Measurements from ENCODE around the gene PPIL6. TPM values are rescaled to one million over a fixed set of nuclear protein-coding genes. Genes with fewer than 3 reads are reported as not detected.

The PPIL6 gene
- total RNA-seq, 1 experiment from 2014 or later, result 0.61 TPM

DNA sequence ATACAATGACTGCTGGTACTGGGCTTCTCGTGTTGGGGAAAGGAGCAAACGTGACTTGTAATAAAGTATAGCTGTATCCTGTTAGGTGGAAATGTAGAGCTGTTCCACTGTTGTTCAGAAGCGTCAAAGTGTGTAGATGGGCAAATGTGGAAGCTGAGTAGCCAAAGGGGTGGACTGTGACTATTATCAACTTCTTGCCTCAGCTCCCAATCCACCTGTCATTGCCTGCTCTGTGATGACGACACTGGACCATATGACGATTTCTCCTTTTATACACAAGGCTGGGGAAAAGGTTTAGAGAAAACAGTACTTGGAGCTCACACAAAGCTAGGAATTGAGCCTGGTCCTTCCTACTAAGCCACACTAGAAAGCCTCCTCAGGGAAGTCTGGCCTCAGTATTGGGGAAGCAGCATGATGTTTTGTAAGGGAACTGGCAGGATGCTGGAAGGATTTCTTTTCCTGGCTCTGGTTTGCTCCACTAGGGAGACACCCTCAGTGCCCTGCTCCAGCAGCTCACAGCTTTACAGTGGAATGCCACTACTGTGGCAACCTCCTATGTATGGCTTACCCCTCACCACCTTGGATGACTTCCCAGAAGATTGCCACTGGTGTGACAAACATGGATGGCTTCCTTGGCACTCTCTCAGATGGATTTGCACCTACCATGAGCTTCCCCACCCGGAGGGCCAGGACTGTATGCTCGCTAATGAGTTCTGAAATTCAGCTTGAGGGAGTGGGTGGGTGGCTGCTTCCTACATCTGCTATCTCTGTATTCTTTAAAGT lies 78.1 kb downstream of the PPIL6 start:
- Mint-ChIP-seq H3K4me3 (no peak overlapping the region), H3K27ac (no peak overlapping the region), H3K36me3 (peaks cover 87% of the 10 kb centered on the region), H3K4me1 (no peaks in the 10 kb centered on the region), H3K9me3 (peaks cover 34% of the 10 kb centered on the region), H3K27me3 (ENCODE audit: low read depth) (no peaks in the 10 kb centered on the region)
- ChIA-PET CTCF (no interaction called here), POLR2A (no interaction called here)
- ATAC-seq (no peak), DNase-seq (ENCODE audit: low spot score) (no peak)
- TF ChIP-seq, protein P1, sequence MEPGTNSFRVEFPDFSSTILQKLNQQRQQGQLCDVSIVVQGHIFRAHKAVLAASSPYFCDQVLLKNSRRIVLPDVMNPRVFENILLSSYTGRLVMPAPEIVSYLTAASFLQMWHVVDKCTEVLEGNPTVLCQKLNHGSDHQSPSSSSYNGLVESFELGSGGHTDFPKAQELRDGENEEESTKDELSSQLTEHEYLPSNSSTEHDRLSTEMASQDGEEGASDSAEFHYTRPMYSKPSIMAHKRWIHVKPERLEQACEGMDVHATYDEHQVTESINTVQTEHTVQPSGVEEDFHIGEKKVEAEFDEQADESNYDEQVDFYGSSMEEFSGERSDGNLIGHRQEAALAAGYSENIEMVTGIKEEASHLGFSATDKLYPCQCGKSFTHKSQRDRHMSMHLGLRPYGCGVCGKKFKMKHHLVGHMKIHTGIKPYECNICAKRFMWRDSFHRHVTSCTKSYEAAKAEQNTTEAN (CRISPR knock-in tag; IDR thresholded peaks at IDR 0.05), result no peak

DNA sequence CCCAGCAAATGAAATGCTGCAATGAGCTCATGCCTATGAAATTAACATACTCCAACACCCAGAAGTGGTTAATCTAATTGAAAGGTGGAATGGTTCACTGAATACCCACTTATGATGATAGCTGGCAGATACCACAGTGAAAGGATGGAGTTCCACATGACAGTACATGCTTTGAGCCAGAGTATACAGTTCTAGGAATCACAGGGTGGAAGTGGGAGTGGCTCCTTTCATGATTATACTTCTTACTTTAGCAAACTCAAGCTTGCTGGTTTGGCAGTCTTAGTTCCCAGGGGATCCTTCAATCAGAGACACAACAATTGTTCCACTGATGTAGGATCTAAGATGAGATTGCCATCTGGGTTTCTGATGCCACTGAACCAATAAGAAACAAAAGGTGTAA lies 79.6 kb downstream of the PPIL6 start:
- Mint-ChIP-seq H3K36me3 (peaks cover 87% of the 10 kb centered on the region), H3K9me3 (peaks cover 46% of the 10 kb centered on the region), H3K4me3 (no peak overlapping the region), H3K27ac (no peak overlapping the region), H3K4me1 (no peaks in the 10 kb centered on the region), H3K27me3 (ENCODE audit: low read depth) (no peaks in the 10 kb centered on the region)
- ATAC-seq, result no peak
- TF ChIP-seq ELF4 (CRISPR knock-in tag; IDR thresholded peaks at IDR 0.05; ENCODE audit: low read depth) (no peak), NFATC4 (CRISPR knock-in tag; IDR thresholded peaks at IDR 0.05) (no peak), GRHL2 (CRISPR knock-in tag; IDR thresholded peaks at IDR 0.05; ENCODE audit: insufficient replicate concordance, severe bottlenecking) (no peak), EMX1 (CRISPR knock-in tag; IDR thresholded peaks at IDR 0.05) (no peak), ETV6 (CRISPR knock-in tag; IDR thresholded peaks at IDR 0.05) (no peak), SOX15 (CRISPR knock-in tag; IDR thresholded peaks at IDR 0.05) (no peak)
- TF ChIP-seq, protein P2, sequence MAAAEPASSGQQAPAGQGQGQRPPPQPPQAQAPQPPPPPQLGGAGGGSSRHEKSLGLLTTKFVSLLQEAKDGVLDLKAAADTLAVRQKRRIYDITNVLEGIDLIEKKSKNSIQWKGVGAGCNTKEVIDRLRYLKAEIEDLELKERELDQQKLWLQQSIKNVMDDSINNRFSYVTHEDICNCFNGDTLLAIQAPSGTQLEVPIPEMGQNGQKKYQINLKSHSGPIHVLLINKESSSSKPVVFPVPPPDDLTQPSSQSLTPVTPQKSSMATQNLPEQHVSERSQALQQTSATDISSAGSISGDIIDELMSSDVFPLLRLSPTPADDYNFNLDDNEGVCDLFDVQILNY (CRISPR knock-in tag; IDR thresholded peaks at IDR 0.05), result no peak
- POLR2A ChIA-PET, result no interaction called here
- CTCF ChIA-PET, result no interaction called here
- DNase-seq (ENCODE audit: low spot score), result no peak

DNA sequence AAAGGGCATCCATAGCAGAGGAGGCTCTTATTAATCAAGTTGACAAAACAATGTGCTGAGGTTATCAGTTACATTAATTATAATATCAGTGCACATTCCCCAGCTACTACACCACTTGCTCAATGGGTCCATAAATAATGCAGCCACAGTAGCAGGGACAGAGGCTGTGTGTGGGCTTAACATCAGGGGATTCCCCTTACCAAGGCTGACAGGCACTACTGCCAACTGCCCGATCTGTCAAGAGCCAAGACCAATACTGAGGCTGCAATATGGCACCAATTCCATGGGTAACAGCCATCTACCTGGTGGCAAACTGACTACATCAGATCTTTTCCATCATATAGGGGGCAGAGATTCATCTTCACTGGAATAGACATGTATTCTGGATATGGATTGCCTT lies 80.1 kb downstream of the PPIL6 start:
- H3K27ac Mint-ChIP-seq, result no peak overlapping the region
- peaks cover 46% of the 10 kb centered on the region for H3K9me3 Mint-ChIP-seq
- ChIA-PET CTCF (no interaction called here), POLR2A (no interaction called here)
- no peaks in the 10 kb centered on the region for H3K27me3 Mint-ChIP-seq (ENCODE audit: low read depth)
- peaks cover 91% of the 10 kb centered on the region for H3K36me3 Mint-ChIP-seq
- no peak for DNase-seq (ENCODE audit: low spot score)
- H3K4me1 Mint-ChIP-seq, result 0 out of 2 replicates have a peak, but pooled peaks cover 2% of the 10 kb centered on the region
- H3K4me3 Mint-ChIP-seq, result no peak overlapping the region
- ATAC-seq, result no peak
- TF ChIP-seq, protein P3, sequence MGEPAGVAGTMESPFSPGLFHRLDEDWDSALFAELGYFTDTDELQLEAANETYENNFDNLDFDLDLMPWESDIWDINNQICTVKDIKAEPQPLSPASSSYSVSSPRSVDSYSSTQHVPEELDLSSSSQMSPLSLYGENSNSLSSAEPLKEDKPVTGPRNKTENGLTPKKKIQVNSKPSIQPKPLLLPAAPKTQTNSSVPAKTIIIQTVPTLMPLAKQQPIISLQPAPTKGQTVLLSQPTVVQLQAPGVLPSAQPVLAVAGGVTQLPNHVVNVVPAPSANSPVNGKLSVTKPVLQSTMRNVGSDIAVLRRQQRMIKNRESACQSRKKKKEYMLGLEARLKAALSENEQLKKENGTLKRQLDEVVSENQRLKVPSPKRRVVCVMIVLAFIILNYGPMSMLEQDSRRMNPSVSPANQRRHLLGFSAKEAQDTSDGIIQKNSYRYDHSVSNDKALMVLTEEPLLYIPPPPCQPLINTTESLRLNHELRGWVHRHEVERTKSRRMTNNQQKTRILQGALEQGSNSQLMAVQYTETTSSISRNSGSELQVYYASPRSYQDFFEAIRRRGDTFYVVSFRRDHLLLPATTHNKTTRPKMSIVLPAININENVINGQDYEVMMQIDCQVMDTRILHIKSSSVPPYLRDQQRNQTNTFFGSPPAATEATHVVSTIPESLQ (CRISPR knock-in tag; IDR thresholded peaks at IDR 0.05), result no peak
- TF ChIP-seq NFATC4 (CRISPR knock-in tag; IDR thresholded peaks at IDR 0.05), result no peak
- no peak for TF ChIP-seq NFE2L1 (CRISPR knock-in tag; IDR thresholded peaks at IDR 0.05)
- TF ChIP-seq, protein P4, sequence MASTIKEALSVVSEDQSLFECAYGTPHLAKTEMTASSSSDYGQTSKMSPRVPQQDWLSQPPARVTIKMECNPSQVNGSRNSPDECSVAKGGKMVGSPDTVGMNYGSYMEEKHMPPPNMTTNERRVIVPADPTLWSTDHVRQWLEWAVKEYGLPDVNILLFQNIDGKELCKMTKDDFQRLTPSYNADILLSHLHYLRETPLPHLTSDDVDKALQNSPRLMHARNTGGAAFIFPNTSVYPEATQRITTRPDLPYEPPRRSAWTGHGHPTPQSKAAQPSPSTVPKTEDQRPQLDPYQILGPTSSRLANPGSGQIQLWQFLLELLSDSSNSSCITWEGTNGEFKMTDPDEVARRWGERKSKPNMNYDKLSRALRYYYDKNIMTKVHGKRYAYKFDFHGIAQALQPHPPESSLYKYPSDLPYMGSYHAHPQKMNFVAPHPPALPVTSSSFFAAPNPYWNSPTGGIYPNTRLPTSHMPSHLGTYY (CRISPR knock-in tag; IDR thresholded peaks at IDR 0.05), result no peak
- TF ChIP-seq ZNF232 (CRISPR knock-in tag; IDR thresholded peaks at IDR 0.05), result no peak
- no peak for TF ChIP-seq SP1 (CRISPR knock-in tag; conservative IDR thresholded peaks at IDR 0.05)
- no peak for TF ChIP-seq JAZF1 (CRISPR knock-in tag; IDR thresholded peaks at IDR 0.05)
- no peak for TF ChIP-seq GRHL2 (CRISPR knock-in tag; IDR thresholded peaks at IDR 0.05; ENCODE audit: insufficient replicate concordance, severe bottlenecking)
- TF ChIP-seq, protein P5, sequence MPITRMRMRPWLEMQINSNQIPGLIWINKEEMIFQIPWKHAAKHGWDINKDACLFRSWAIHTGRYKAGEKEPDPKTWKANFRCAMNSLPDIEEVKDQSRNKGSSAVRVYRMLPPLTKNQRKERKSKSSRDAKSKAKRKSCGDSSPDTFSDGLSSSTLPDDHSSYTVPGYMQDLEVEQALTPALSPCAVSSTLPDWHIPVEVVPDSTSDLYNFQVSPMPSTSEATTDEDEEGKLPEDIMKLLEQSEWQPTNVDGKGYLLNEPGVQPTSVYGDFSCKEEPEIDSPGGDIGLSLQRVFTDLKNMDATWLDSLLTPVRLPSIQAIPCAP (CRISPR knock-in tag; IDR thresholded peaks at IDR 0.05), result no peak
- TF ChIP-seq, protein P6, sequence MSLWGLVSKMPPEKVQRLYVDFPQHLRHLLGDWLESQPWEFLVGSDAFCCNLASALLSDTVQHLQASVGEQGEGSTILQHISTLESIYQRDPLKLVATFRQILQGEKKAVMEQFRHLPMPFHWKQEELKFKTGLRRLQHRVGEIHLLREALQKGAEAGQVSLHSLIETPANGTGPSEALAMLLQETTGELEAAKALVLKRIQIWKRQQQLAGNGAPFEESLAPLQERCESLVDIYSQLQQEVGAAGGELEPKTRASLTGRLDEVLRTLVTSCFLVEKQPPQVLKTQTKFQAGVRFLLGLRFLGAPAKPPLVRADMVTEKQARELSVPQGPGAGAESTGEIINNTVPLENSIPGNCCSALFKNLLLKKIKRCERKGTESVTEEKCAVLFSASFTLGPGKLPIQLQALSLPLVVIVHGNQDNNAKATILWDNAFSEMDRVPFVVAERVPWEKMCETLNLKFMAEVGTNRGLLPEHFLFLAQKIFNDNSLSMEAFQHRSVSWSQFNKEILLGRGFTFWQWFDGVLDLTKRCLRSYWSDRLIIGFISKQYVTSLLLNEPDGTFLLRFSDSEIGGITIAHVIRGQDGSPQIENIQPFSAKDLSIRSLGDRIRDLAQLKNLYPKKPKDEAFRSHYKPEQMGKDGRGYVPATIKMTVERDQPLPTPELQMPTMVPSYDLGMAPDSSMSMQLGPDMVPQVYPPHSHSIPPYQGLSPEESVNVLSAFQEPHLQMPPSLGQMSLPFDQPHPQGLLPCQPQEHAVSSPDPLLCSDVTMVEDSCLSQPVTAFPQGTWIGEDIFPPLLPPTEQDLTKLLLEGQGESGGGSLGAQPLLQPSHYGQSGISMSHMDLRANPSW (CRISPR knock-in tag; conservative IDR thresholded peaks at IDR 0.05; ENCODE audit: low read depth), result no peak
- TF ChIP-seq, protein P7, sequence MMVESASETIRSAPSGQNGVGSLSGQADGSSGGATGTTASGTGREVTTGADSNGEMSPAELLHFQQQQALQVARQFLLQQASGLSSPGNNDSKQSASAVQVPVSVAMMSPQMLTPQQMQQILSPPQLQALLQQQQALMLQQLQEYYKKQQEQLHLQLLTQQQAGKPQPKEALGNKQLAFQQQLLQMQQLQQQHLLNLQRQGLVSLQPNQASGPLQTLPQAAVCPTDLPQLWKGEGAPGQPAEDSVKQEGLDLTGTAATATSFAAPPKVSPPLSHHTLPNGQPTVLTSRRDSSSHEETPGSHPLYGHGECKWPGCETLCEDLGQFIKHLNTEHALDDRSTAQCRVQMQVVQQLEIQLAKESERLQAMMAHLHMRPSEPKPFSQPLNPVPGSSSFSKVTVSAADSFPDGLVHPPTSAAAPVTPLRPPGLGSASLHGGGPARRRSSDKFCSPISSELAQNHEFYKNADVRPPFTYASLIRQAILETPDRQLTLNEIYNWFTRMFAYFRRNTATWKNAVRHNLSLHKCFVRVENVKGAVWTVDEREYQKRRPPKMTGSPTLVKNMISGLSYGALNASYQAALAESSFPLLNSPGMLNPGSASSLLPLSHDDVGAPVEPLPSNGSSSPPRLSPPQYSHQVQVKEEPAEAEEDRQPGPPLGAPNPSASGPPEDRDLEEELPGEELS (CRISPR knock-in tag; IDR thresholded peaks at IDR 0.05), result no peak
- no peak for TF ChIP-seq ZNF416 (CRISPR knock-in tag; IDR thresholded peaks at IDR 0.05)
